DOHH2 (cell line): ENCODE results near the gene ALPI.
A peak's percentile ranks its signal among the peaks of the same experiment; 100 is the strongest.

Experiments used
- H3F3A ChIP-seq: fragments of 200-600 bp; sonication (generic), shearing (Covaris generic); 2 replicates; pipeline ENCODE4 v1.6.0; 2016; ENCODE audit warnings: antibody characterized with exemption, mild to moderate bottlenecking; ENCODE audit not compliant: control insufficient read depth, insufficient read depth
- H3K27ac ChIP-seq: fragments of 200-600 bp; sonication (generic); 2 replicates; pipeline ENCODE4 v1.5.1; 2014; ENCODE audit warnings: low read depth, mild to moderate bottlenecking, low read length, moderate library complexity
- H3K27me3 ChIP-seq: fragments of 200-600 bp; sonication (generic); 2 replicates; pipeline ENCODE4 v1.6.1; 2014; ENCODE audit warnings: mild to moderate bottlenecking, low read length, mixed read lengths; ENCODE audit not compliant: control insufficient read depth
- H3K36me3 ChIP-seq: fragments of 200-600 bp; sonication (generic); 2 replicates; pipeline ENCODE4 v1.6.1; 2014; ENCODE audit warnings: mild to moderate bottlenecking, low read length, moderate library complexity, mixed read lengths; ENCODE audit not compliant: control insufficient read depth
- H3K4me1 ChIP-seq: fragments of 200-600 bp; sonication (generic); 2 replicates; pipeline ENCODE4 v1.6.1; 2014; ENCODE audit warnings: mild to moderate bottlenecking, low read length, mixed read lengths; ENCODE audit not compliant: control insufficient read depth
- H3K4me2 ChIP-seq: fragments of 200-600 bp; sonication (generic); 2 replicates; pipeline ENCODE4 v1.6.0; 2014; ENCODE audit warnings: mild to moderate bottlenecking, low read length, moderate library complexity
- H3K4me3 ChIP-seq: fragments of 200-600 bp; sonication (generic); 2 replicates; pipeline ENCODE4 v1.5.1; 2014; ENCODE audit warnings: mild to moderate bottlenecking, low read length, mixed read lengths
- H3K79me2 ChIP-seq: fragments of 200-600 bp; sonication (generic); 2 replicates; pipeline ENCODE4 v1.6.1; 2014; ENCODE audit warnings: mild to moderate bottlenecking, low read length, mixed read lengths; ENCODE audit not compliant: control insufficient read depth
- H3K9me2 ChIP-seq: fragments of 200-600 bp; sonication (generic); replicated peaks from 2 replicates; pipeline ENCODE4 v1.6.1; 2014; ENCODE audit warnings: mild to moderate bottlenecking, low read length, mixed read lengths; ENCODE audit not compliant: control insufficient read depth
- H3K9me3 ChIP-seq: fragments of 200-600 bp; sonication (generic); 2 replicates; pipeline ENCODE4 v1.6.1; 2014; ENCODE audit warnings: antibody characterized with exemption, low read length, mixed read lengths; ENCODE audit not compliant: control insufficient read depth, insufficient read depth
- H4K20me1 ChIP-seq: fragments of 200-600 bp; sonication (generic); 2 replicates; pipeline ENCODE4 v1.6.0; 2014; ENCODE audit warnings: low read depth, mild to moderate bottlenecking, antibody characterized with exemption, low read length, moderate library complexity; ENCODE audit not compliant: control insufficient read depth, insufficient read depth
- EZH2phosphoT487 ChIP-seq: fragments of 200-600 bp; sonication (generic); IDR thresholded peaks from 2 replicates; pipeline ENCODE4 v1.6.1; 2017; ENCODE audit warnings: borderline replicate concordance, mild to moderate bottlenecking, antibody characterized with exemption, low read length, moderate library complexity, mixed read lengths
- TF ChIP-seq, protein P1 (sequence below): fragments of 200-600 bp; sonication (generic); IDR thresholded peaks from one replicate; pipeline ENCODE4 v1.5.1; 2014; ENCODE audit warnings: antibody characterized with exemption, mild to moderate bottlenecking, low read depth, low read length; ENCODE audit not compliant: poor library complexity, severe bottlenecking

The ALPI gene

GRCh38 chr2:232465061-232465460, 9.1 kb downstream of the ALPI start:
- Histone ChIP-seq H3K4me2 (no peak overlapping the region), H3K9me3 (no peaks in the 10 kb centered on the region), H3K27ac (0 out of 2 replicates have a peak overlapping the region, but pooled peaks have one; percentile 14), H3K9me2 (no peaks in the 10 kb centered on the region), H3K36me3 (no peaks in the 10 kb centered on the region), H3K4me1 (peaks cover 91% of the 10 kb centered on the region), H3F3A (peaks cover 14% of the 10 kb centered on the region), H3K27me3 (no peaks in the 10 kb centered on the region), H3K4me3 (no peak overlapping the region), H4K20me1 (no peaks in the 10 kb centered on the region), H3K79me2 (no peaks in the 10 kb centered on the region)
- TF ChIP-seq, protein P1, sequence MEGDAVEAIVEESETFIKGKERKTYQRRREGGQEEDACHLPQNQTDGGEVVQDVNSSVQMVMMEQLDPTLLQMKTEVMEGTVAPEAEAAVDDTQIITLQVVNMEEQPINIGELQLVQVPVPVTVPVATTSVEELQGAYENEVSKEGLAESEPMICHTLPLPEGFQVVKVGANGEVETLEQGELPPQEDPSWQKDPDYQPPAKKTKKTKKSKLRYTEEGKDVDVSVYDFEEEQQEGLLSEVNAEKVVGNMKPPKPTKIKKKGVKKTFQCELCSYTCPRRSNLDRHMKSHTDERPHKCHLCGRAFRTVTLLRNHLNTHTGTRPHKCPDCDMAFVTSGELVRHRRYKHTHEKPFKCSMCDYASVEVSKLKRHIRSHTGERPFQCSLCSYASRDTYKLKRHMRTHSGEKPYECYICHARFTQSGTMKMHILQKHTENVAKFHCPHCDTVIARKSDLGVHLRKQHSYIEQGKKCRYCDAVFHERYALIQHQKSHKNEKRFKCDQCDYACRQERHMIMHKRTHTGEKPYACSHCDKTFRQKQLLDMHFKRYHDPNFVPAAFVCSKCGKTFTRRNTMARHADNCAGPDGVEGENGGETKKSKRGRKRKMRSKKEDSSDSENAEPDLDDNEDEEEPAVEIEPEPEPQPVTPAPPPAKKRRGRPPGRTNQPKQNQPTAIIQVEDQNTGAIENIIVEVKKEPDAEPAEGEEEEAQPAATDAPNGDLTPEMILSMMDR: no peak
- no peak for TF ChIP-seq EZH2phosphoT487

DNA sequence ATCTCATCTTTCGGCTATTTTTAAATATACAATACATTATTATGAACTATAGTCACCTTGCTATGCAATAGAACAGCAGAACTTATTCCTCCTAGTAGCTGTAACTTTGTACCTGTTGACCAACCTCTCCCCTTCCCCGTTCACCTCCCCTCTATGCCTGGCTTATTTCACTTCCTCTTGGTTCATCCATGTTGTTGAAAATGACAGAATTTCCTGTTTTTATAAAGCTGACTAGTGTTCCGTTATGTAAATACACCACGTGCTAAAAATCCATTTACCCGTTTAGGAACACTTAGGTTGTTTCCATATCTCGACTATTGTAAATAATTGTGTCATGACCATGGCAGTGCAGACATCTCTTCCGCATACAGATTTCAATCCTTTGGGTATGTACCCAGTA, 10.3 kb downstream of the ALPI start:
- H3K9me3 ChIP-seq: no peaks in the 10 kb centered on the region
- peak overlapping the region; percentile 48 for H3K4me3 ChIP-seq
- H3K27me3 ChIP-seq: no peaks in the 10 kb centered on the region
- H3K79me2 ChIP-seq: no peaks in the 10 kb centered on the region
- no peak for TF ChIP-seq EZH2phosphoT487
- TF ChIP-seq, protein P1: no peak
- H3K4me1 ChIP-seq: peaks cover 94% of the 10 kb centered on the region
- peak overlapping the region; percentile 57 for H3K4me2 ChIP-seq
- no peaks in the 10 kb centered on the region for H3K9me2 ChIP-seq
- no peaks in the 10 kb centered on the region for H3K36me3 ChIP-seq
- H4K20me1 ChIP-seq: no peaks in the 10 kb centered on the region
- peak overlapping the region; percentile 88 for H3K27ac ChIP-seq
- peaks cover 11% of the 10 kb centered on the region for H3F3A ChIP-seq

GRCh38 chr2:232473467-232473890, 17.5 kb downstream of the ALPI start:
- H3F3A ChIP-seq: no peaks in the 10 kb centered on the region
- no peak overlapping the region for H3K4me3 ChIP-seq
- no peak overlapping the region for H3K27ac ChIP-seq
- peaks cover 2% of the 10 kb centered on the region; the same call in 1 of the 2 replicates for H3K36me3 ChIP-seq
- no peak overlapping the region for H3K4me2 ChIP-seq
- no peaks in the 10 kb centered on the region for H3K27me3 ChIP-seq
- peaks cover 44% of the 10 kb centered on the region for H3K4me1 ChIP-seq
- no peaks in the 10 kb centered on the region for H3K79me2 ChIP-seq
- H3K9me2 ChIP-seq: no peaks in the 10 kb centered on the region
- H4K20me1 ChIP-seq: no peaks in the 10 kb centered on the region
- peaks cover 11% of the 10 kb centered on the region for H3K9me3 ChIP-seq
- no peak for TF ChIP-seq EZH2phosphoT487
- TF ChIP-seq, protein P1: no peak
